ENCODE data around the gene EFCC1.

GRCh38 chr3:129087138-129087702 is 86.1 kb downstream of the EFCC1 start:
- TF ChIP-seq CTCF (IDR thresholded peaks at IDR 0.05; ENCODE audit: poor library complexity) (no peak), EZH2phosphoT487 (IDR thresholded peaks at IDR 0.05; ENCODE audit: low read depth, severe bottlenecking, unreplicated experiment) (no peak)
